Islet of Langerhans (tissue), 1 donor: Measurements from ENCODE around the gene RPH3AL.
"Not testable (repeated sequence)": the region's sequence is repeated elsewhere in the genome, so short reads cannot be mapped to it uniquely, and the experiment has no call there.

Experiments
- FAIRE-seq: peaks from one replicate; lab custom pipeline; 2011; peaks lifted over from hg19 to GRCh38; lab: Jason Lieb, UNC

RPH3AL gene

DNA sequence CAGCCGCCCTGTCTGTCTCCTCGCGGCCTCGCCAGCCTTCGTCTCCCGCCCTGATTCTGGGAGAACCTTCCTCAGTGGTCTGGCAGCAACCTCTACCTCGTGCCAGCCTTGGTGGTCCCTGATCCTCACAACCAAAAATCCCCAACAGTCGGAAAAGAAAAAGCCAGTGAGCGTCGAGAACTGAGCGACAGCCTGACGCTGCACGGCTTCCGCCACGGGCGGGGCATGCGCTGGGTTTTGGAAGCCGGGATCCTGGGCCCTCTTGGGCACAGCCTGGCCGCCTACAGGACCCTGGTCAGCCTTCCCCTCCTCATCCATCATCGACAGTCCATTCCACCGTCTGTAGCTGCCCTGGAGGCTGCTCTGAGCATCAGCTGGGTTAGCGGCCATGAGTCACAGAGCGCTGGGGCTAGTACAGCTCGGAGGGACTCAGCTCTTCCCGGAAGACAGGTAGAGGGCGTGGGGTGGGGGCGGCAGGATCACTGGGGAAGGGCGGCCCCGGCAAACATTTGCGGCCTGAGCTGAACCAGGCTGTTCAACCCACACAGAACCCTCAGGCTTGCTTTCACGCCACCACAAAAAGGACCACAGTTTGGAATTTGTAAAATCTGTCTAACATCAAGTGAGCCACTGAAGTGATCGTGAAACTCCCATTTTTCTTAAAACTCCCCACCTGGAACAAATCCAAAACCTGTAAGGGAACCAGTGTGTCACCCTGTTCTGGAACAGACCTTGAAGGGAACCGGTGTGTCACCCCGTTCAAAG, 115.8 kb downstream of the RPH3AL start:
- FAIRE-seq = no peak

GRCh38 chr17:235831-236640, 116.6 kb downstream of the RPH3AL start:
- FAIRE-seq = no peak

GRCh38 chr17:234994-235830, 117.4 kb downstream of the RPH3AL start:
- not testable (repeated sequence) for FAIRE-seq

DNA sequence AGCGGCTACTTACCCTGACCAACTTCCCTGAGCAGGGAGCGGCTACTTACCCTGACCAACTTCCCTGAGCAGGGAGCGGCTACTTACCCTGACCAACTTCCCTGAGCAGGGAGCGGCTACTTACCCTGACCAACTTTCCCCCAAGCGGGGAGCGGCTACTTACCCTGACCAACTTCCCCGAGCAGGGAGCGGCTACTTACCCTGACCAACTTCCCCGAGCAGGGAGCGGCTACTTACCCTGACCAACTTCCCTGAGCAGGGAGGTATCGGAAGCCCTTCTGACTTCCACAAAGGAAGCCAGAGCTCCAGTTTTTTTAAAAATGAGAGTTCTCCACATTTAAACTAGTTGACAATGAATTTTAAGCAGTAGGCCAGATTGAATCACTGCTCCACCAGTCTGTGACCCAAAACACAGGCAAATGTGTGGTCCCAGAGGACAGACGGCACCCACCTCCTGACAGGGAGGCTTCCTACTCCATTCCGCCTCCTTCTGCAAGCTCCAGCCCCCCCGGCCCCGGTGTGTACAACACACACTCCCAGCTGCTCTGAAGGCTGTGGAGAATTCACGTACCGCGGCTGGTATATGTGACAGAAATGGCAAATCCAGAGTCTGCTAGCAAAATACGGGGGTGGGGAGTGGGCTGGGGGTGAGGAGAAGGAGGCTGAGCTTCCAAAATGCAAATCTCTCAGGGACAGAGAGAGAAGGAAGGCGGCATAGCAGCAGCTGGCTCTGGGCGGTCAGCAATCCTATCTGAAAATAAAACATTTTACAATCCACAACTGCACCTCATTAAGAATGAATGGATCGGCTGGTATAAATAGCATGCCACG, 118.2 kb downstream of the RPH3AL start:
- not testable (repeated sequence) for FAIRE-seq

- FAIRE-seq = no peak
Measured at GRCh38 chr17:233473-233941, 119.1 kb downstream of the RPH3AL start.

GRCh38 chr17:231966-232807, 120.4 kb downstream of the RPH3AL start:
- no peak for FAIRE-seq

- no peak for FAIRE-seq
Measured at GRCh38 chr17:231191-231965, 121.2 kb downstream of the RPH3AL start.

DNA sequence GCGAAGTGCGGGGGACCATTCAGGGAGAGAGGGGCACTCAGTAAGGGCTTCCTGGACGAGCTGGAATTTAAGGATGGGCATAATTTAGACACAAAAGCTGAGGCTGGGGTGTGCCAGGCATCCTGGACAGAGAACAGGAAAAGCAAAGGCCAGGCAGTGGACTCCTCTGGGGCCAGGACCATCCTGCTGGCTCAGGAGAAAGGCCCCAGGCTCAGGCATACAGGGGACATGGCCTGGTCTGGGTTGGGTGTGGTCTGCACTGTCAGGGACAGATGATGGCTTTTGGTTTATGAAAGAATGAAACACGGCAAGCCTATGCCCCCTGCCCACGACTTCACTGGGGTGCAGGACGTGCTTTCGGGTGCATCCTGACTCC, 122.2 kb downstream of the RPH3AL start:
- no peak for FAIRE-seq

GRCh38 chr17:229709-230394, 122.8 kb downstream of the RPH3AL start:
- no peak for FAIRE-seq

- FAIRE-seq = no peak
Measured at GRCh38 chr17:228951-229708, 123.5 kb downstream of the RPH3AL start.

DNA sequence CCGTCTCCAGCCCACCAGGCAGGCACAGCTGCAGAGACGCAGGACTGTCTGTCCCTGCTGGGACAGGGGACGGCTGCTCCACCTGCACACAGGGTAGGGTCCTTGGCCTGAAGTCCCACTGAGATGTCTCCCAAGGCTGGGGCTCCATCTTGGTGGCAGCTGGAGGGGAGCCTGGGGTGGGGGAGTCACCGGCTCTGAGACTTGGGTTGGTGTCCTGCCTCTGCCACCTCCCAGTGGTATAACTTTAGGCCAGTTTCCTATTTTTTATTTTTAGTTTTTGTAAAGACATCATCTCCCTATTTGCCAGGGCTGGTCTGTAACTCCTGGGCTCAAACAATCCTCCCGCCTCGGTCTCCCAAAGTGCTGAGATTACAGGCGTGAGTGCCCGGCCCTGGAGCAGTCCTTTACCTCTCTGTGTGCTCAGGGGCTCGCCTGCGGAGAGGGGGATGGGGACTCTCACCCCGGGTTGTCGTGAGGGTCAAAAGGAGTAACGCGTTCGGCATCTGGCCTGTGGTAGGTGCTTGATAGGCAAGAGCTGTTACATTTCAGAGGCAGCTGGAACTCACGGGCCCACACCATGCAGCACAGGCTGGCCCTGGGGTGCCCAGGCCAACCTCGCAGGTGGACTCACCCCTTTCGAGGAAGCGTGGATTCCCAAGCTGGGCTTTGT, 124.5 kb downstream of the RPH3AL start:
- no peak for FAIRE-seq

GRCh38 chr17:227078-227945, 125.3 kb downstream of the RPH3AL start:
- FAIRE-seq = no peak

- FAIRE-seq = no peak
Measured at GRCh38 chr17:226108-227077, 126.2 kb downstream of the RPH3AL start.

DNA sequence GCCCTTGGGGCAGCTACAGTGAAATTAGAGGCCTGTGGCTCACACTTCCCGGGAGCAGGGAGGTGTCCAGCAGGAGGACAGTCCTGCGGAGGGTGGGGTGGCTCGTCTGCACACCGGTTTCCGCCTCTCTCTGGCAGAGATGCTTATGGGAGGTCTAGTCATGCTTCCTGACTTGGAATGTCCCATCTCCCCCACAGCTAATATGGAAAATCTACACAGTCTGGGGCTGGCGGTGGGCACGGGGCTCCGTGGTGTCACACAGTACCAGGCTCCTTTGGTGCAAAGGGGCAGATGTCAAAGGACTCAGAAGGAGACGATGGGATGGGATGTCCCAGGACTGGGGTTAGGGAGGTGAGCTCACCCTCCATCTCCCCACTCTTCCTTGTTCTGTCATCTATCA, 127.1 kb downstream of the RPH3AL start:
- no peak for FAIRE-seq

- not testable (repeated sequence) for FAIRE-seq
Measured at GRCh38 chr17:224576-224975, 128.0 kb downstream of the RPH3AL start.
